Ovary (tissue), 3 donors: Measurements from ENCODE around the gene CCL4.

Experiments used
- CTCF ChIP-seq, 3 donors: fragments of 450-650 bp in 2 of 3; fragments of 200-600 bp in 1 of 3; IDR thresholded peaks; one replicate each; pipeline versions ENCODE4 v1.5.1 to v1.8.0; 2016 to 2022; ENCODE audit warnings: antibody characterized with exemption in 3 of 3, mild to moderate bottlenecking in 1 of 3
- EP300 ChIP-seq: sonication (generic); formaldehyde crosslinking; IDR thresholded peaks from one replicate; pipeline ENCODE4 v1.6.1; 2017; ENCODE audit warnings: antibody characterized with exemption
- donor health status: DM: no; HTN: no; CAD: no.

DNA sequence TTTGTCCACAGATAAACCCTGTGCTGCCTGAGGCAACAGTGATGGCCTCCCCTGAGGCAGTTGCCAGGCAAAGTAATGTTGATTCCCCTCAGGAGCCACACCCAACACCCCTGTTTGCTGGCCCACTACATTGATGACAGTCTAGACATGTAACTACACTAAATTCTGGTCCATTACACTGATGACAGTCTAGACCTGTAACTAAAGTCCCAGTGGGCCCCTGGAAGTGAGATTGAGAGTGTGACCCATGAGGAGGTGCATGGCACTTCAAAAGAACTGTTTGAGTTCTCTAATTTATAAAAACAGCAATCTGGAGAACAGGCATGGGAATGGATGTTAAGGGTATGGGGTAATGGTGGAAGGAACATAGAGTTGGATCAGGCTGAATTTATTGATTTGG is 8.9 kb downstream of the CCL4 start:
- no peak for TF ChIP-seq EP300
- TF ChIP-seq CTCF (IDR thresholded peaks at IDR 0.05), result no peak
